Sciatic nerve (tissue), 2 donors: ENCODE measurements around the gene MAPK6. TPM values are rescaled to one million over a fixed set of nuclear protein-coding genes. Genes with fewer than 3 reads are reported as not detected.
"Not testable (repeated sequence)": the region's sequence is repeated elsewhere in the genome, so short reads cannot be mapped to it uniquely, and the experiment has no call there.

Experiments
- ATAC-seq: fragments of 200-7000 bp; cut with Tn5 transposase; one replicate; pipeline ENCODE4 v1.9.1; 2020; ENCODE audit warnings: mild to moderate bottlenecking, moderate library complexity
- DNase-seq: peaks from one replicate; pipeline ENCODE4 v3.0.0-alpha.2; 2020; ENCODE audit warnings: low spot score
- intact Hi-C: fragments of 100-400 bp; cut with DNase I; formaldehyde crosslinking; loops from one replicate; pipeline ENCODE4 v1.14.2; 2022
- total RNA-seq: library from RNA; stranded (reverse); fragmentation: NEBNext Ultra II Directional; extraction: Animal tissue kit (Norgen Biotek cat#: 25700); gene quantifications from one replicate; pipeline ENCODE4 v1.2.1, GENCODE V29; 2021
- donor health status: DM: no; HTN: no; CAD: no.
- donor health status: DM: no; HTN: no; CAD: no.

MAPK6 gene
- total RNA-seq, 1 donor from 2014 or later: 26.3 TPM

- no peak for DNase-seq
- intact Hi-C loops: no loop called here
- no peak for ATAC-seq
Measured at GRCh38 chr15:52037889-52038505, 19.0 kb downstream of the MAPK6 start.

- ATAC-seq (peak; percentile 65), DNase-seq (no peak)
Measured at GRCh38 chr15:52039925-52040781, 21.1 kb downstream of the MAPK6 start.

GRCh38 chr15:52042051-52042851, 23.2 kb downstream of the MAPK6 start:
- intact Hi-C loops: no loop called here
- no peak for DNase-seq
- ATAC-seq: no peak

More at GRCh38 chr15:52039925-52040781, 21.1 kb downstream of the MAPK6 start:
- intact Hi-C loops: no loop called here

GRCh38 chr15:52045795-52046298, 26.8 kb downstream of the MAPK6 start:
- intact Hi-C loops, DNase-seq, ATAC-seq: not testable (repeated sequence)

- DNase-seq, intact Hi-C loops: not testable (repeated sequence)
- ATAC-seq: peak; percentile 49
Measured at GRCh38 chr15:52046552-52046951, 27.5 kb downstream of the MAPK6 start.

- DNase-seq (no peak), ATAC-seq (no peak)
- intact Hi-C loops: no loop called here
Measured at GRCh38 chr15:52050416-52050815, 31.4 kb downstream of the MAPK6 start.

DNA sequence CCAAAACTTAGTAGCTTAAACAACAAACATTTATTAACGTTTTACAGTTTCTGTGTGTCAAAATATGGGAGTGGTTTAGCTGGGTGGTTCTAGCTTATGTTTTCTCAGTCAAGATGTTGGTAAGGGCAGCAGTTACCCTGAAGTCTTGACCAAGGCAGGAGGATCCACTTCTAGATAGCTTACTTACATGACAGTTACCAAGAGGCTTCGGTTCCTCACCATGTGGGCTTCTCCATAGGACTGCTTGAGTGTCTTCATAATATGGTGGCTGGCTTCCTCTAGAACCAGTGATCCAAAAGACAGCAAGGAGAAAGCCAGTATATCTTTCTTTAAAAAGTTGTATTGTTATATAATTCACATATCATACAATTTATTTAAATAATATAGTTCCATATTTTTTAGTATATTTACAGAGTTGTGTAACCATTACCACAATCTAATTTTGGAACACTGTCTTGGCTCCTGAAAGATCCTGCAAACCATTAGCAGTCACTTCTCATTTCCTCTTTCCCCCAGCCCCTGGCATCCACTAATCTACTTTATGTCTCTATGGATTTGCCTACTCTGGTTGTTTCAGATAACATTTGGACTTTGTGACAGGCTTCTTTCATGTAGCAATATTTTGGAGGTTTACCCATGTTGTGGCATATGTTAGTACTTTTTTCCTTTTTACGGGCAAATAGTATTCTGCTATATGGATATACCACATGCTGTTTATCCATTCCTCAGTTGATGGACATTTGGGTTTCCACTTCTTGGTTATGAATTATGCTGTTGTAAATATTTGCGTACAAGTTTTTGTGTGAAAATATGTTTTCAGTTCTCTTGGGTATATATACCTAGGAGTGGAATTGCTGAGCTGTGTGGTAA, 33.3 kb downstream of the MAPK6 start:
- intact Hi-C loops: no loop called here
- DNase-seq (no peak), ATAC-seq (no peak)

- no peak for DNase-seq
- no peak for ATAC-seq
- intact Hi-C loops: no loop called here
Measured at GRCh38 chr15:52054381-52054780, 35.4 kb downstream of the MAPK6 start.

DNA sequence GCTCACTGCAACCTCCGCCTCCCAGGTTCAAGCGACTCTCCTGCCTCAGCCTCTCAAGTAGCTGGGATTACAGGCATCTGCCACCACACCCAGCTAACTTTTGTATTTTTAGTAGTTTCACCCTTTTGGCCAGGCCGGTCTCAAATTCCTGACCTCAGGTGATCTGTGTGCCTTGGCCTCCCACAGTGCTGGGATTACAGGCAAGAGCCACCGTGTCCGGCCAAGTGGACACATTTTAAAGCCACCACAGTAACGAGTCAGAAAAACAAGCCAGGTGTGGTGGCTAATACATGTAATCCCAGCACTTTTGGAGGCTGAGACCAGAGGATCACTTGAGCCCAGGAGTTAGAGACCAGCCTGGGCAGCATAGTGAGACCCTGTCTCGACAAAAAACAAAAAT, 35.8 kb downstream of the MAPK6 start:
- intact Hi-C loops, DNase-seq, ATAC-seq: not testable (repeated sequence)

- no peak for ATAC-seq
Measured at GRCh38 chr15:52056001-52056400, 37.0 kb downstream of the MAPK6 start.

GRCh38 chr15:52056496-52056895, 37.5 kb downstream of the MAPK6 start:
- DNase-seq: no peak
- intact Hi-C loops: no loop called here
- ATAC-seq: no peak

More at GRCh38 chr15:52056001-52056400, 37.0 kb downstream of the MAPK6 start:
- intact Hi-C loops: no loop called here
- no peak for DNase-seq

DNA sequence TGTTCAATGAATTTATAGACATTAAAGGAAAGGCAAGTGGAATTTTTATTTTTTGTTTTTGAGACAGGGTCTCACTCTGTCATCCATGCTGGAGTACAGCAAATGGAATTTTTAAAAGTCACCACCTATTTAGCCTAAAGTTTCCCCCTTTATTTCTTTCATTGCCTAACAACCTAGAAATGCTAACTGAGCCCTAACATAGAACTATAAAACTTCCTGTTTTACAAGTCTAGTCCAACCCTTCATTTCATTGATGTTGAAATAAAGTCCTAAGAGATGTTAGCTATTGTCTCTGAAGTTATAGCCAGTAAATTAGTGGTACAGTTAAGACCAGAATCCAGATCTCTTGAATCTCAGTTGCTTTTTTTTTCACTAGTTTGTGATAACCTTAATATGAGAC, 39.0 kb downstream of the MAPK6 start:
- intact Hi-C loops: no loop called here
- DNase-seq (no peak), ATAC-seq (no peak)

GRCh38 chr15:52060501-52060900, 41.5 kb downstream of the MAPK6 start:
- ATAC-seq: no peak
- DNase-seq: no peak
- intact Hi-C loops: no loop called here

DNA sequence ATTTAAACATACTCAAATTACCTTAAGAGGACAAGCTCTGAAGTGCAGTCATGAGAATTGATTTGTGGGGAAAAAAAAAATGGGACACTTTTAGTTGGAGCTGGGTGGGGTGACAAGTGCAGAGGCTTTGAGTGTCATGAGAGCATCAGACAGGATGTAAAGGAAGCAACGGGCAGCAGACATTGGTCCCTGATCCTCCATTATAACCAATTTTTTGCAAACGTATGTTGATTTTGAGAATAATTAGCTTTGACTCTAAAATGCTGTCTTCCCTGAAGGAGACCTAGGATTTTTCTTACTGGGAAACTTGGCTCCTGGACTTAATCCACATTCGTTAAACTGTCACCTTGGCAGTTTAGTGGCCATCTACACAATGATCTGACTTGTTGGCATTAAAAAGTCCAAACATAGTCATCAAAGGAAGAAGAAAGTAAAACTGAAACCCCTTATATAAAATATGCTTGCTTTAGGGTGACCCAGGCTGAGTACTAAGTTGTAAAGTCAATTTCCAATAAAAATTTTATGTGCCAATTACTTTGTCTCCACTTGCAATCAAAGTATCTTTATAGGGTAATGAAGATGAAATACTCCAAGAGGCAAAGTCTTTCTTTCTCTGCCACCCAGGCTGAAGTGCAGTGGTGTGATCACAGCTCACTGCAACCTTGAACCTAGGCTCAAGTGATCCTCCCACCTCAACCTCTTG, 48.0 kb downstream of the MAPK6 start:
- no peak for DNase-seq
- intact Hi-C loops: no loop called here
- no peak for ATAC-seq

DNA sequence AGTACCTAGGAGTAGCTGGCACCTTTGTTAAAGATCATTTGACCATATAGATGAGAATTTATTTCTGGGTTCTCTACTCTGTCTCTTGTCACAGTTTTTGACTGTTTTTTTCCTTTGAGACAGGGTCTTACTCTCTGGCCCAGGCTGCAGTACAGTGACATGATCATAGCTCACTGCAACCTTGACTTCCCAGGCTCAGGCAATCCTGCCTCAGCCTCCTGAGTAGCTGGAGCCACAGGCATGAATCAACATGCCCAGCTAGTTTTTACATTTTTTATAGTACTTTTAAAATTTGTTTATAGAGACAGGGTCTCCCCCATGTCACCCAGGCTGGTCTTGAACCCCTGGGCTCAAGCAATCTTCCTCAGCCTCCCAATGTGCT, 48.5 kb downstream of the MAPK6 start:
- ATAC-seq (no peak), DNase-seq (no peak)
- intact Hi-C loops: no loop called here

GRCh38 chr15:52068004-52068615, 49.1 kb downstream of the MAPK6 start:
- intact Hi-C loops: no loop called here
- ATAC-seq: no peak
- DNase-seq: no peak

DNA sequence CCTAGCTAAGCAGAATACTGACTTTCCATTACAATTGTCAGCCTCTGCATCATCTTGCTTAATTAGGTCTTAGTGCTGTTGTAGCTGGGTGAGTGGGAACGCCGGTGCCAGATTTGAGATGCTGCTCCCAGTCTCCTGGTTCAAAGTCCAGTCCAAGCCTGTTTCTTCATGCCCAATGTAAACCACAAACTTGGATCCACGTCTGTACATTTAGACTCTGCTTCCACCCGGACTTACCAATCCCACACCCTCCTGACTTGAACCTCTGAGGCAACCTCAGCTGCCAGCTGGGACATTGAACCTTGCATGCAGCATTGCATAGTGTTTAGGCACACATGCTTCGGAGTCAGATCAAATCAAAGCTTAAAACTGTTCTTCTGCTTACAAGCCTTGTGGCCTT, 50.5 kb downstream of the MAPK6 start:
- ATAC-seq (no peak), DNase-seq (no peak)
- intact Hi-C loops: no loop called here

DNA sequence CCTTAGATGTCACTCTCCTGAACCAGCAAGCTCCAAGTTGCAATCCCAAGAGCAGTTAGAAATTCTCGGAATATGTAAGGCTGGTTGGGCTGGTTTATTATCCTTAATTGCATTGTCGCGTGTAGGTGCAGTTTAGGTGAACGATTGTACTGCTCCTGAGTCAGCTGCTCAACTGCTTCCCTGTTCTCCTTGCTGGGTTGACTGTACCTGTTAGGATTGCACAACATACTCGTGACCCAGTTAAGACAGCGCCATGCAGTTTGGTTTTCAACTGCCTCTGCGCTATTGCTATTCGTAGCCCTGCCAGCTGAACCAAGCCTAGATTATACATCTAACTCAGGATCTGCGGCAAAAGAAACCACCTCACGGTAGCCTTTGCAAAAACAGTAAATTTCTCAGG, 52.6 kb downstream of the MAPK6 start:
- DNase-seq: no peak
- intact Hi-C loops: no loop called here
- ATAC-seq: no peak
